ENCODE results near the gene FAM222A. TPM values are rescaled to one million over a fixed set of nuclear protein-coding genes. Genes with fewer than 3 reads are reported as not detected.

FAM222A gene
- total RNA-seq, 2 donors from 2014 or later = 21.6 to 24.4 TPM

- H3K4me1 ChIP-seq (ENCODE audit: control insufficient read depth, insufficient read depth, low read length) = peaks cover 36% of the 10 kb centered on the region
- H3K27ac Mint-ChIP-seq = no peak overlapping the region
- peaks cover 42% of the 10 kb centered on the region for H3K4me1 Mint-ChIP-seq
- H3K9ac ChIP-seq (ENCODE audit: extremely low read depth, low read length, poor library complexity, severe bottlenecking) = no peak overlapping the region
- no peak overlapping the region for H3K27ac ChIP-seq (ENCODE audit: low read depth, low read length)
- no peaks in the 10 kb centered on the region for H3K9me3 ChIP-seq (ENCODE audit: control insufficient read depth, low read length)
- no peak overlapping the region for H3K4me3 Mint-ChIP-seq
- no peaks in the 10 kb centered on the region for H3K27me3 Mint-ChIP-seq (ENCODE audit: insufficient read depth)
- peaks cover 24% of the 10 kb centered on the region for H3K36me3 ChIP-seq (ENCODE audit: control insufficient read depth, insufficient read depth, low read length)
- H3K27me3 ChIP-seq (ENCODE audit: control insufficient read depth, insufficient read depth, low read length, poor library complexity, severe bottlenecking) = no peaks in the 10 kb centered on the region
- no peak for TF ChIP-seq CTCF (conservative IDR thresholded peaks at IDR 0.05)
- WGBS, 2 experiments (ENCODE audit: insufficient coverage in 1 of 2, insufficient read length in 1 of 2) = 84 to 90% methylated on average over 11 to 17 of the region's 17 CpGs
- H3K9me3 Mint-ChIP-seq = no peaks in the 10 kb centered on the region
- peak; percentile 51 for DNase-seq
- H3K36me3 Mint-ChIP-seq (ENCODE audit: low read depth) = peaks cover 23% of the 10 kb centered on the region
- no peak overlapping the region for H3K4me3 ChIP-seq (ENCODE audit: low read length)
Observed at GRCh38 chr12:109743076-109743910, 29.7 kb downstream of the FAM222A start.

- H3K27ac ChIP-seq (ENCODE audit: low read depth, low read length) = no peak overlapping the region
- Mint-ChIP-seq H3K36me3 (ENCODE audit: low read depth) (peaks cover 23% of the 10 kb centered on the region), H3K27me3 (ENCODE audit: insufficient read depth) (no peaks in the 10 kb centered on the region), H3K9me3 (no peaks in the 10 kb centered on the region), H3K4me3 (no peak overlapping the region), H3K27ac (peak overlapping the region; percentile 35), H3K4me1 (peaks cover 35% of the 10 kb centered on the region)
- peaks cover 28% of the 10 kb centered on the region for H3K4me1 ChIP-seq (ENCODE audit: control insufficient read depth, insufficient read depth, low read length)
- TF ChIP-seq CTCF (conservative IDR thresholded peaks at IDR 0.05) = no peak
- H3K9me3 ChIP-seq (ENCODE audit: control insufficient read depth, low read length) = no peaks in the 10 kb centered on the region
- DNase-seq = peak; percentile 36
- H3K9ac ChIP-seq (ENCODE audit: extremely low read depth, low read length, poor library complexity, severe bottlenecking) = no peak overlapping the region
- H3K4me3 ChIP-seq (ENCODE audit: low read length) = no peak overlapping the region
- no peaks in the 10 kb centered on the region for H3K27me3 ChIP-seq (ENCODE audit: control insufficient read depth, insufficient read depth, low read length, poor library complexity, severe bottlenecking)
- 91 to 97% methylated on average over 8 to 14 of the region's 14 CpGs for WGBS, 2 experiments (ENCODE audit: insufficient coverage in 1 of 2, insufficient read length in 1 of 2)
- peaks cover 19% of the 10 kb centered on the region for H3K36me3 ChIP-seq (ENCODE audit: control insufficient read depth, insufficient read depth, low read length)
Observed at GRCh38 chr12:109744026-109744425, 30.4 kb downstream of the FAM222A start.

GRCh38 chr12:109744986-109745942, 31.6 kb downstream of the FAM222A start:
- peaks cover 25% of the 10 kb centered on the region for H3K4me1 Mint-ChIP-seq
- peak; percentile 28 for DNase-seq
- H3K27ac Mint-ChIP-seq = no peak overlapping the region
- 86 to 90% methylated on average over 6 to 8 of the region's 8 CpGs for whole genome bisulfite sequencing, 2 experiments (ENCODE audit: insufficient coverage in 1 of 2, insufficient read length in 1 of 2)
- TF ChIP-seq CTCF (conservative IDR thresholded peaks at IDR 0.05) = no peak
- Histone ChIP-seq H3K36me3 (ENCODE audit: control insufficient read depth, insufficient read depth, low read length) (peaks cover 23% of the 10 kb centered on the region), H3K9me3 (ENCODE audit: control insufficient read depth, low read length) (peaks cover 9% of the 10 kb centered on the region), H3K9ac (ENCODE audit: extremely low read depth, low read length, poor library complexity, severe bottlenecking) (no peak overlapping the region), H3K27me3 (ENCODE audit: control insufficient read depth, insufficient read depth, low read length, poor library complexity, severe bottlenecking) (no peaks in the 10 kb centered on the region), H3K4me1 (ENCODE audit: control insufficient read depth, insufficient read depth, low read length) (peaks cover 20% of the 10 kb centered on the region), H3K4me3 (ENCODE audit: low read length) (no peak overlapping the region), H3K27ac (ENCODE audit: low read depth, low read length) (no peak overlapping the region)
- H3K9me3 Mint-ChIP-seq = no peaks in the 10 kb centered on the region
- no peaks in the 10 kb centered on the region for H3K27me3 Mint-ChIP-seq (ENCODE audit: insufficient read depth)
- H3K4me3 Mint-ChIP-seq = no peak overlapping the region
- H3K36me3 Mint-ChIP-seq (ENCODE audit: low read depth) = peaks cover 29% of the 10 kb centered on the region
